Endodermal cell (in vitro differentiated cells): ENCODE measurements around the gene CLSTN1. TPM values are rescaled to one million over a fixed set of nuclear protein-coding genes. Genes with fewer than 3 reads are reported as not detected.

Source experiments
- DNase-seq: peaks from one replicate; pipeline ENCODE4 v3.0.0-alpha.2; 2017
- H3K27ac ChIP-seq: 2 replicates; pipeline ENCODE4 v1.5.1; 2013; ENCODE audit warnings: mild to moderate bottlenecking, low read depth, low read length, moderate library complexity
- H3K27me3 ChIP-seq: 2 replicates; pipeline ENCODE4 v1.6.1; 2013; ENCODE audit warnings: mild to moderate bottlenecking, low read length, moderate library complexity; ENCODE audit not compliant: insufficient read depth, control insufficient read depth, poor library complexity, severe bottlenecking
- H3K36me3 ChIP-seq: 2 replicates; pipeline ENCODE4 v1.7.0; 2013; ENCODE audit warnings: mild to moderate bottlenecking, low read length, moderate library complexity; ENCODE audit not compliant: control insufficient read depth, insufficient read depth
- H3K4me1 ChIP-seq: one replicate; pipeline ENCODE4 v1.7.0; 2013; ENCODE audit warnings: low read length; ENCODE audit not compliant: control insufficient read depth, insufficient read depth
- H3K4me3 ChIP-seq: 2 replicates; pipeline ENCODE4 v1.5.1; 2013; ENCODE audit warnings: mild to moderate bottlenecking, low read length, moderate library complexity
- H3K9ac ChIP-seq: 2 replicates; pipeline ENCODE4 v1.6.1; 2013; ENCODE audit warnings: mild to moderate bottlenecking, low read length, moderate library complexity; ENCODE audit not compliant: poor library complexity, severe bottlenecking; ENCODE audit errors: extremely low read depth
- H3K9me3 ChIP-seq: 2 replicates; pipeline ENCODE4 v1.6.1; 2013; ENCODE audit warnings: mild to moderate bottlenecking, low read length, moderate library complexity; ENCODE audit not compliant: control insufficient read depth
- H3K27ac Mint-ChIP-seq: 2 replicates; pipeline ENCODE4 v1.8.0; 2020; ENCODE audit warnings: mixed read lengths
- H3K27me3 Mint-ChIP-seq: 2 replicates; pipeline ENCODE4 v1.8.0; 2021; ENCODE audit warnings: mild to moderate bottlenecking, mixed read lengths; ENCODE audit not compliant: insufficient read depth
- H3K36me3 Mint-ChIP-seq: 2 replicates; pipeline ENCODE4 v1.8.0; 2020; ENCODE audit warnings: low read depth, mixed read lengths
- H3K4me1 Mint-ChIP-seq: 2 replicates; pipeline ENCODE4 v1.8.0; 2020; ENCODE audit warnings: mixed read lengths
- H3K4me3 Mint-ChIP-seq: 2 replicates; pipeline ENCODE4 v1.8.0; 2020; ENCODE audit warnings: mild to moderate bottlenecking, moderate library complexity, mixed read lengths
- H3K9me3 Mint-ChIP-seq: 2 replicates; pipeline ENCODE4 v1.8.0; 2020; ENCODE audit warnings: mild to moderate bottlenecking, mixed read lengths
- CTCF ChIP-seq: fragments of 200-600 bp; sonication (generic); conservative IDR thresholded peaks from 2 replicates; pipeline ENCODE4 v1.5.0; 2021; ENCODE audit warnings: antibody characterized with exemption, mild to moderate bottlenecking
- WGBS, 2 experiments: methylation state at CpG; one replicate each; pipeline versions ENCODE4 v1.1.5 to v1.1.7; 2013; ENCODE audit warnings: missing lambda C conversion rate in 2 of 2, mixed read lengths in 1 of 2; ENCODE audit not compliant: insufficient coverage in 1 of 2, insufficient read length in 1 of 2; 5-methylcytosine and 5-hydroxymethylcytosine counted together
- total RNA-seq, 2 donors: library from RNA; stranded (reverse); fragmentation: NEBNext Ultra II Directional in 1 of 2; extraction: Animal tissue kit (Norgen Biotek cat#: 25700) in 1 of 2; gene quantifications; 2 replicates in 1 of 2; 3 replicates in 1 of 2; pipeline ENCODE4 v1.2.1, GENCODE V29; 2021

Gene CLSTN1
- total RNA-seq, 2 donors from 2014 or later: 96.6 to 116 TPM

- Mint-ChIP-seq H3K9me3 (peaks cover 5% of the 10 kb centered on the region), H3K4me1 (peaks cover 9% of the 10 kb centered on the region), H3K27me3 (no peaks in the 10 kb centered on the region), H3K36me3 (peaks cover 55% of the 10 kb centered on the region), H3K4me3 (no peak overlapping the region), H3K27ac (peak overlapping the region; percentile 61)
- Histone ChIP-seq H3K9me3 (peaks cover 5% of the 10 kb centered on the region), H3K27me3 (no peaks in the 10 kb centered on the region), H3K4me3 (no peak overlapping the region), H3K27ac (no peak overlapping the region), H3K36me3 (peaks cover 15% of the 10 kb centered on the region), H3K4me1 (no peaks in the 10 kb centered on the region), H3K9ac (no peak overlapping the region)
- TF ChIP-seq CTCF: no peak
- 93 to 96% methylated on average over 5 to 10 of the region's 10 CpGs for WGBS, 2 experiments
- DNase-seq: no peak
Measured at GRCh38 chr1:9758559-9759121, 65.1 kb downstream of the CLSTN1 start.

GRCh38 chr1:9755441-9755995 is 68.2 kb downstream of the CLSTN1 start:
- H3K27ac ChIP-seq: peak overlapping the region; percentile 79

GRCh38 chr1:9753121-9753531 is 70.6 kb downstream of the CLSTN1 start:
- 93% methylated on average over 12 of the region's 12 CpGs for WGBS, 2 experiments
- Mint-ChIP-seq H3K4me3 (no peak overlapping the region), H3K36me3 (peaks cover 70% of the 10 kb centered on the region), H3K9me3 (peaks cover 5% of the 10 kb centered on the region), H3K27me3 (no peaks in the 10 kb centered on the region), H3K4me1 (peaks cover 6% of the 10 kb centered on the region), H3K27ac (peak overlapping the region; percentile 55)
- Histone ChIP-seq H3K27me3 (no peaks in the 10 kb centered on the region), H3K9ac (no peak overlapping the region), H3K27ac (no peak overlapping the region), H3K4me3 (no peak overlapping the region), H3K4me1 (no peaks in the 10 kb centered on the region), H3K9me3 (peaks cover 5% of the 10 kb centered on the region), H3K36me3 (peaks cover 47% of the 10 kb centered on the region)
- DNase-seq: no peak
- no peak for TF ChIP-seq CTCF

More at GRCh38 chr1:9755441-9755995, 68.2 kb downstream of the CLSTN1 start:
- H3K27ac Mint-ChIP-seq: peak overlapping the region; percentile 0
- H3K4me3 Mint-ChIP-seq: no peak overlapping the region
- DNase-seq: no peak
- TF ChIP-seq CTCF: no peak
- Histone ChIP-seq H3K36me3 (peaks cover 29% of the 10 kb centered on the region), H3K27me3 (no peaks in the 10 kb centered on the region), H3K4me3 (no peak overlapping the region), H3K9ac (no peak overlapping the region), H3K9me3 (peaks cover 5% of the 10 kb centered on the region), H3K4me1 (no peaks in the 10 kb centered on the region)
- H3K27me3 Mint-ChIP-seq: no peaks in the 10 kb centered on the region
- peaks cover 62% of the 10 kb centered on the region for H3K36me3 Mint-ChIP-seq
- peaks cover 6% of the 10 kb centered on the region for H3K4me1 Mint-ChIP-seq
- 73 to 90% methylated on average over 8 to 10 of the region's 10 CpGs for WGBS, 2 experiments
- H3K9me3 Mint-ChIP-seq: peaks cover 5% of the 10 kb centered on the region
